Neural cell (in vitro differentiated cells): ENCODE data around the gene LARGE1. TPM values are rescaled to one million over a fixed set of nuclear protein-coding genes. Genes with fewer than 3 reads are reported as not detected.

ENCODE experiments used
- H2AFZ ChIP-seq: fragments of 200-600, 300-800 bp; sonication (generic), shearing (Covaris generic); 2 replicates; pipeline ENCODE4 v1.6.0; 2014; ENCODE audit warnings: low read depth, mild to moderate bottlenecking, antibody characterized with exemption, low read length, moderate library complexity
- H3F3A ChIP-seq: fragments of 200-600 bp; shearing (Covaris generic); 2 replicates; pipeline ENCODE4 v1.6.1; 2016; ENCODE audit warnings: mild to moderate bottlenecking, moderate library complexity, mixed read lengths, antibody characterized with exemption, low read length; ENCODE audit not compliant: insufficient read depth, poor library complexity, severe bottlenecking
- H3K27ac ChIP-seq: fragments of 200-600, 300-800 bp; sonication (generic), shearing (Covaris generic); 2 replicates; pipeline ENCODE4 v1.5.1; 2014; ENCODE audit warnings: mild to moderate bottlenecking, low read length, moderate library complexity
- H3K27me3 ChIP-seq: fragments of 300-800, 200-600 bp; sonication (generic), shearing (Covaris generic); 2 replicates; pipeline ENCODE4 v1.6.0; 2014; ENCODE audit warnings: mild to moderate bottlenecking, low read depth, low read length, moderate library complexity; ENCODE audit not compliant: insufficient read depth
- H3K36me3 ChIP-seq: fragments of 300-800, 200-600 bp; sonication (generic), shearing (Covaris generic); 2 replicates; pipeline ENCODE4 v1.5.1; 2014; ENCODE audit warnings: mild to moderate bottlenecking, antibody characterized with exemption, low read length, moderate library complexity; ENCODE audit not compliant: insufficient read depth
- H3K4me2 ChIP-seq: fragments of 300-800, 200-600 bp; sonication (generic), shearing (Covaris generic); 2 replicates; pipeline ENCODE4 v1.6.0; 2014; ENCODE audit warnings: mild to moderate bottlenecking, low read length
- H3K4me3 ChIP-seq: fragments of 300-800, 200-600 bp; sonication (generic), shearing (Covaris generic); 2 replicates; pipeline ENCODE4 v1.5.1; 2014; ENCODE audit warnings: mild to moderate bottlenecking, low read length, moderate library complexity
- H3K79me2 ChIP-seq: fragments of 200-600 bp; shearing (Covaris generic); replicated peaks from 2 replicates; pipeline ENCODE4 v1.6.0; 2014; ENCODE audit warnings: mild to moderate bottlenecking, low read length, moderate library complexity; ENCODE audit not compliant: insufficient read depth
- H3K9ac ChIP-seq: fragments of 300-800, 200-600 bp; sonication (generic), shearing (Covaris generic); 2 replicates; pipeline ENCODE4 v1.6.1; 2016; ENCODE audit warnings: mild to moderate bottlenecking, low read length, mixed read lengths
- H3K9me2 ChIP-seq: fragments of 200-600 bp; shearing (Covaris generic); 2 replicates; pipeline ENCODE4 v1.6.1; 2016; ENCODE audit warnings: mild to moderate bottlenecking, low read length, mixed read lengths; ENCODE audit not compliant: insufficient read depth
- H3K9me3 ChIP-seq: fragments of 200-600, 300-800 bp; sonication (generic), shearing (Covaris generic); 2 replicates; pipeline ENCODE4 v1.6.1; 2016; ENCODE audit warnings: mild to moderate bottlenecking, mixed run types, low read length, moderate library complexity, mixed read lengths
- H4K20me1 ChIP-seq: fragments of 200-600 bp; shearing (Covaris generic); 2 replicates; pipeline ENCODE4 v1.6.1; 2016; ENCODE audit warnings: mild to moderate bottlenecking, mixed run types; ENCODE audit not compliant: insufficient read depth
- CTCF ChIP-seq: fragments of 450-650 bp; IDR thresholded peaks from 2 replicates; pipeline ENCODE4 v1.5.1; 2014; ENCODE audit warnings: antibody characterized with exemption, mild to moderate bottlenecking, moderate library complexity; ENCODE audit not compliant: poor library complexity, severe bottlenecking
- EP300 ChIP-seq: fragments of 450-650 bp; conservative IDR thresholded peaks from 2 replicates; pipeline ENCODE4 v1.6.1; 2014; ENCODE audit warnings: antibody characterized with exemption, mild to moderate bottlenecking, moderate library complexity; ENCODE audit not compliant: poor library complexity, severe bottlenecking
- EZH2 ChIP-seq: fragments of 200-600, 300-800 bp; shearing (Covaris generic), sonication (generic); IDR thresholded peaks from 2 replicates; pipeline ENCODE4 v1.6.1; 2014; ENCODE audit warnings: antibody characterized with exemption, low read length, borderline replicate concordance, mild to moderate bottlenecking; ENCODE audit not compliant: insufficient read depth, poor library complexity, severe bottlenecking
- MXI1 ChIP-seq: fragments of 450-650 bp; conservative IDR thresholded peaks from 2 replicates; pipeline ENCODE4 v1.6.1; 2014; ENCODE audit warnings: antibody characterized with exemption, mild to moderate bottlenecking; ENCODE audit not compliant: poor library complexity, severe bottlenecking
- POLR2AphosphoS5 ChIP-seq: IDR thresholded peaks from 2 replicates; pipeline ENCODE4 v1.6.1; 2012
- RAD21 ChIP-seq: fragments of 450-650 bp; conservative IDR thresholded peaks from 2 replicates; pipeline ENCODE4 v1.6.1; 2014; ENCODE audit warnings: antibody characterized with exemption, mild to moderate bottlenecking, moderate library complexity
- REST ChIP-seq: IDR thresholded peaks from 2 replicates; pipeline ENCODE4 v1.6.1; 2012; ENCODE audit warnings: borderline replicate concordance
- SMC3 ChIP-seq: fragments of 450-650 bp; conservative IDR thresholded peaks from 2 replicates; pipeline ENCODE4 v1.6.1; 2014; ENCODE audit warnings: antibody characterized with exemption, mild to moderate bottlenecking, moderate library complexity; ENCODE audit not compliant: poor library complexity
- TAF1 ChIP-seq: IDR thresholded peaks from 2 replicates; pipeline ENCODE4 v1.6.1; 2012; ENCODE audit warnings: low read depth
- polyA plus RNA-seq: library from polyadenylated mRNA; depleted of rRNA; stranded (reverse); fragments of >200 nt; gene quantifications from 2 replicates; pipeline ENCODE4 v1.2.3, GENCODE V29; 2014

Gene LARGE1
- polyA plus RNA-seq, 1 donor from 2014 or later: 27.5 TPM

- H3K36me3 ChIP-seq: no peaks in the 10 kb centered on the region
- no peaks in the 10 kb centered on the region for H3K9me3 ChIP-seq
- H3F3A ChIP-seq: no peaks in the 10 kb centered on the region
- H2AFZ ChIP-seq: no peak overlapping the region
- no peak overlapping the region for H3K4me2 ChIP-seq
- H3K9ac ChIP-seq: no peak overlapping the region
- H4K20me1 ChIP-seq: no peaks in the 10 kb centered on the region
- no peak overlapping the region for H3K27ac ChIP-seq
- H3K9me2 ChIP-seq: no peaks in the 10 kb centered on the region
- no peaks in the 10 kb centered on the region for H3K27me3 ChIP-seq
- TF ChIP-seq POLR2AphosphoS5 (no peak), MXI1 (no peak), EZH2 (no peak), RAD21 (no peak), SMC3 (no peak), REST (no peak), EP300 (no peak), CTCF (no peak), TAF1 (no peak)
- H3K4me3 ChIP-seq: no peak overlapping the region
- no peaks in the 10 kb centered on the region for H3K79me2 ChIP-seq
Measured at GRCh38 chr22:33537059-33537458, 383.2 kb downstream of the LARGE1 start.

- H3K4me3 ChIP-seq: no peak overlapping the region
- no peaks in the 10 kb centered on the region for H4K20me1 ChIP-seq
- no peaks in the 10 kb centered on the region for H3K9me2 ChIP-seq
- H3K79me2 ChIP-seq: no peaks in the 10 kb centered on the region
- H3K27ac ChIP-seq: no peak overlapping the region
- TF ChIP-seq POLR2AphosphoS5 (no peak), CTCF (no peak), TAF1 (no peak), EZH2 (no peak), SMC3 (no peak), RAD21 (no peak), MXI1 (no peak), EP300 (no peak), REST (no peak)
- H3K36me3 ChIP-seq: no peaks in the 10 kb centered on the region
- H3K4me2 ChIP-seq: no peak overlapping the region
- no peaks in the 10 kb centered on the region for H3K9me3 ChIP-seq
- H3K27me3 ChIP-seq: no peaks in the 10 kb centered on the region
- no peak overlapping the region for H2AFZ ChIP-seq
- H3K9ac ChIP-seq: no peak overlapping the region
- H3F3A ChIP-seq: no peaks in the 10 kb centered on the region
Measured at GRCh38 chr22:33535937-33536875, 384.1 kb downstream of the LARGE1 start.
